DND-41 (cell line): ENCODE measurements around the gene CTU2.

ENCODE experiments used
- CTCF ChIP-seq: IDR thresholded peaks from 2 replicates; pipeline ENCODE4 v1.5.1; 2012; ENCODE audit warnings: borderline replicate concordance, low read length, moderate library complexity, mild to moderate bottlenecking; ENCODE audit not compliant: poor library complexity, severe bottlenecking; ENCODE audit errors: extremely low read depth
- EZH2 ChIP-seq: IDR thresholded peaks from 3 replicates; pipeline ENCODE4 v1.6.1; 2012; ENCODE audit warnings: borderline replicate concordance, low read depth, mild to moderate bottlenecking, moderate library complexity, low read length, inconsistent platforms; ENCODE audit not compliant: severe bottlenecking

GRCh38 chr16:88743693-88744576, 37.6 kb downstream of the CTU2 start:
- TF ChIP-seq CTCF (peak; percentile 82), EZH2 (no peak)
